ENCODE measurements around the gene GET4.

GRCh38 chr7:876077-876971 is at the start of gene GET4:
- TF ChIP-seq EZH2 (IDR thresholded peaks at IDR 0.05; ENCODE audit: insufficient read depth, poor library complexity, severe bottlenecking) (no peak), EZH2phosphoT487 (IDR thresholded peaks at IDR 0.05; ENCODE audit: insufficient read depth, low read depth) (no peak)
